Renal pelvis (tissue), 12 donors: Measurements from ENCODE around the gene SVOP. TPM values are rescaled to one million over a fixed set of nuclear protein-coding genes. Genes with fewer than 3 reads are reported as not detected.
A peak's percentile ranks its signal among the peaks of the same experiment; 100 is the strongest.
"Not testable (repeated sequence)": the region's sequence is repeated elsewhere in the genome, so short reads cannot be mapped to it uniquely, and the experiment has no call there.

Experiments used
- DNase-seq: peaks from one replicate; pipeline ENCODE4 v3.0.0-alpha.2; 2013
- long read RNA-seq, 16 experiments: transcript quantifications; one replicate each; lab custom pipeline, GENCODE V29; 2026
- polyA plus RNA-seq, 3 donors: library from polyadenylated mRNA; unstranded; fragments of 120-200 nt; gene quantifications; one replicate each; pipeline ENCODE4 v1.2.1, GENCODE V29; 2013; ENCODE audit not compliant: insufficient read length in 3 of 3

SVOP gene, protein sequence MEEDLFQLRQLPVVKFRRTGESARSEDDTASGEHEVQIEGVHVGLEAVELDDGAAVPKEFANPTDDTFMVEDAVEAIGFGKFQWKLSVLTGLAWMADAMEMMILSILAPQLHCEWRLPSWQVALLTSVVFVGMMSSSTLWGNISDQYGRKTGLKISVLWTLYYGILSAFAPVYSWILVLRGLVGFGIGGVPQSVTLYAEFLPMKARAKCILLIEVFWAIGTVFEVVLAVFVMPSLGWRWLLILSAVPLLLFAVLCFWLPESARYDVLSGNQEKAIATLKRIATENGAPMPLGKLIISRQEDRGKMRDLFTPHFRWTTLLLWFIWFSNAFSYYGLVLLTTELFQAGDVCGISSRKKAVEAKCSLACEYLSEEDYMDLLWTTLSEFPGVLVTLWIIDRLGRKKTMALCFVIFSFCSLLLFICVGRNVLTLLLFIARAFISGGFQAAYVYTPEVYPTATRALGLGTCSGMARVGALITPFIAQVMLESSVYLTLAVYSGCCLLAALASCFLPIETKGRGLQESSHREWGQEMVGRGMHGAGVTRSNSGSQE
- polyA plus RNA-seq: under 1 TPM; 0.04 to 0.16 (median 0.12) TPM
- long read RNA-seq, donor 1: 0 reads
- long read RNA-seq, donor 2: 0 reads
- long read RNA-seq, donor 3: 0 reads
- long read RNA-seq, donor 4: 0 reads
- long read RNA-seq, donor 5: 0 reads
- long read RNA-seq, donor 6: 0 reads
- long read RNA-seq, donor 7: 0 reads
- long read RNA-seq, donor 8: 0 reads
- long read RNA-seq, donor 9: 0 reads
- long read RNA-seq, donor 10: 0 reads
- long read RNA-seq, donor 11: 0 reads
- long read RNA-seq, donor 12: 0 reads
- long read RNA-seq, donor 13: 0 reads
- long read RNA-seq, donor 14: 0 reads
- long read RNA-seq, donor 15, full-length matches to known transcripts: 2 of 2 reads
- long read RNA-seq, donor 15, partial matches to known transcripts: 0 of 2 reads
- long read RNA-seq, donor 15, other reads (novel, unspliced or antisense): 0 of 2 reads
- long read RNA-seq, donor 16: 0 reads

- DNase-seq: peak; percentile 92
Measured at GRCh38 chr12:109020796-109021380, at the start of gene SVOP. Gene SVOP (minus strand): TSS chr12:109021068. CDS start chr12:109020868, 200 bp downstream.

DNA sequence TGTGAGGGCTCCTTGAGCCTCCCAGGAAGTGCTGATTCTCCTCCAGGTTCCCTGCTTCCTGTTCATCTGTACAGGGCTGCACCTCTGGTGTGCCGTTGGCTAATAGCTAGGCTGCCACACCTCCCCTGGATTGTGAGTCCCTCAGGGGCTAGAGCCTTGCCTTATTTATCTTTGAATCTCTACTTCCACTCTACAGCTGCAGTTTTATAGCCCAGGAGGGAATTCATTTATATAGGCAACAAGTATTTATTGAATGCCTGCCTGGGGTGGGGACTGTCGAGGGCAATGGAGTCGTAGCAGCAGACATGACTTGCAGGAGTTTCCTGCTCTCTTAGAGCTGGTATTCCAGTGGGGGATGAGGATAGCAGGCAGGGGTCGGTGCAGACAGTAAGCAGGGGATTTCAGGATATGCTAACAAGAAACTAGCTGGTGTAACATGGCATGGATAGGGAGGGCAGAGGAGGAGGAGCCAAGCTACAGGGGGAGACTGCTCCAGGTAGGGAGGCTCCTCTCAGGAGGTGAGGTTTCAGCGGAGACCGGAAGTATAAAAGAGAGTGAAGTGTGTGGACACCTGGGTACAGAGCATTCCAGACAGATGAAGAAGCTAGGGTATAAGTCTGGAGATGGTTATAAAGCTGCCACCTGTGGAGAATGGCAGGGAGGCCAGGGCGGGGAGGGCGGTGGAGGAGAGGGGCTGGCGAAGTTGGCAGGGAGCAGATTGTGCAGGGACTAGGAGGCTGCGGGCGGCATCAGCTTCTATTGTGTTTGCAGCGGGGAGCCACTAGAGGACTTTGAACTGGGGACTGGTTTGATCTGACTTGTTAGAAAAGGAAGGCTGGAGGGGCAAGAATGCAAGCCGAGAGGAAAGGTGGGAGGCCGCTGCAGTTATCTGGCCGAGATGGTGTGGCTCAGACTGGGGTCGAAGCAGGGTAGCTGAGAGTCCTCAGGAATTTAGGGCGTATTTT is 48.7 kb upstream of the SVOP start:
- no peak for DNase-seq

DNA sequence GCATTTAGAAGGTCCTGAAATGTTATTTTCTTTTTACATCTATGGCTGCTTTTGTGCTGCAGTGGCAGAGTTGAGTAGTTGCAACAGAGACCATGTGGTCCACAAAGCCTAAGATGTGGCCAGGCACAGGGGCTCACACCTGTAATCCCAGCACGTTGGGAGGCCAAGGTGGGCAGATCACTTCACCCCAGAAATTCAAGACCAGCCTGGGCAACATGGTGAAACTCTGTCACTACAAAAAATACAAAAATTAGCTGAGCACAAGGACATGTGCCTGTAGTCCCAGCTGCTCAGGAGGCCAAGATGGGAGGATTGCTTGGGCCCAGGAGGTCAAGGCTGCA is 45.0 kb upstream of the SVOP start:
- no peak for DNase-seq

DNA sequence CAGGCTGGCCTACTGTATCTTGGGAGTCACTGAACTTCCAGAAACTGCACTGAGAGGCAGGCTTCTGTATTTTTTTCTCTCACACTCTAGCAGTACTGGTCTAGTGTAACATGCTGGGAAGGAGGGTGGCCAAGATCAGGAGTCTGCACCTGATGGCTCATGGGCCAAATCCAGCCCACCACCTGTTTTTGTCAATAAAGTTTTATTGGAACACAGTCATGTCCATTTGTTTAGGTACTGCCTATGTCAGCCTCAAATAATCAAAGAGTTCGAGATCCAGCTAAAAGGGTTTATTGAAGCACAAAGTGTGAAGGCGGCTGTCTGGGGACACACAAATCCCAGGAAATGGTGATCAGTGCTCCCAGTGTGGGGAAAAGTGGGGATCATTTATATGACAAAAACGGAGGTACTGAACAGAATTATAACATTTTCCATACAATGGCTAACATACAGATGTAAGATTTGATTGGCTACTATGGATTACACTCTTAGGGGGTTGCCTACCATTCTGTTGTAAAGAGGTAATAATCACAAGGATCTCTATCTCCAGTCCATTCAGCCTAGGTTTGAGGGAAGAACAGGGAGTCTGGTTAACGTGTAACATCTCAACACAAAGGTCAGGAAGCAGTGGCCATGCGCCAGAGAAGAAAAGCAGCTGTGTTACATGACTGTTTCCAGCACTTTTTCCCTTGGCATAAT is 44.4 kb upstream of the SVOP start:
- DNase-seq: no peak

GRCh38 chr12:109064143-109064542 is 43.3 kb upstream of the SVOP start:
- DNase-seq: no peak

DNA sequence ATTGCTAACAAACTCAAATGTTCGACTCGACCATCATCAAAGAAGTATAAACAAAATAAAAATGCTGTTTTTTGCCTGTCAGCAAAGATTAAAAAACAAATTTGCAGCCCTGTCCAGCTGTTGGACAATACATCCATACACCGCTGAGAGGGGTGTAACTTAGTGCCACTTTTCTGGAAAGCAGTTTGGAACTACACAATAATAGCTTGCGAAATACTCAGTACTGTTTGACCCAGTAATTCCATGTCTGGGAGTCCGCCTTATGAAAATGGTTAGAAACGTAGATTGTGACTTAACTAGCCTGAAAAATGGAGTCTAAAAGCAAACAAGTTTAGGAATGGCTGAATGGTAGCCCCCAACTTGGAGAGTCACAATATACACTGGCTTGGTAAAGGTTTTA is 37.9 kb upstream of the SVOP start:
- no peak for DNase-seq

DNA sequence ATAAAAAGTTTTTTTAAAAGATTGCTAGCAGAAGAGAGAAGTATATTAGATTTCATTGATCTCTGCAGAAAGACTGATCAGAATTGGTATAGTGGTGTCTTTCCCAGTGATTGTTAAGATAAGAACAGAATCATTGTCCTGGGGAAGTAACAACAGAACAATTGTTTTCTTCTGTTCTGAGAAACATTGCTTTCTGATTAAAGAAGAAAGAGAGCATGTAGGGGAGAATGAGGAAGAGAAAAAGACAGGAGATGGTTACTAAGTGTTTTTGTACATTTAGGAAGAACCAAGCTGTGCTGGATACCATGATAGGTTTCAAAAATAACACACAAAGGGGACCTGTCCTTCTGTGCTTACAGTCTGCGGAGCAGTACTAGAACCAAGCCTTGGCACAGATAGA is 36.5 kb upstream of the SVOP start:
- DNase-seq: no peak

- no peak for DNase-seq
Measured at GRCh38 chr12:109056891-109057290, 36.0 kb upstream of the SVOP start.

DNA sequence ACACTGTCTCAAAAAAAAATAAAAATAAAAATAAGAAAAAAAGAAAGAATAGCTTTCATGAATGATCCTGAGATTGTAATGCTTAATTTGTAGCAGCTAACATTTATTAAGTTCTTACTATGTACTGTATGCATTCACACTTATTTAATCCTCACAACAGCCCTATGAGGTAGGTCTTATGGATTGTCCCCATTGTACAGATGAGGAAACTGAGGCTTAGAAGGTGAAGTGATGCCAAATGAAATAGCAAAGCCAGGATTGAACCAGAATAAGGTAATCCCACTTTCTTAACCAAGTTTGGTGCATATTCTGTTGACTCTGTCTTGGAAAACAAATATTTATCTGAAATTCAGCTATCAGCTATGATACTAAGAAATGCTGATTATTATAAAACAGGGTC is 33.7 kb upstream of the SVOP start:
- no peak for DNase-seq

DNA sequence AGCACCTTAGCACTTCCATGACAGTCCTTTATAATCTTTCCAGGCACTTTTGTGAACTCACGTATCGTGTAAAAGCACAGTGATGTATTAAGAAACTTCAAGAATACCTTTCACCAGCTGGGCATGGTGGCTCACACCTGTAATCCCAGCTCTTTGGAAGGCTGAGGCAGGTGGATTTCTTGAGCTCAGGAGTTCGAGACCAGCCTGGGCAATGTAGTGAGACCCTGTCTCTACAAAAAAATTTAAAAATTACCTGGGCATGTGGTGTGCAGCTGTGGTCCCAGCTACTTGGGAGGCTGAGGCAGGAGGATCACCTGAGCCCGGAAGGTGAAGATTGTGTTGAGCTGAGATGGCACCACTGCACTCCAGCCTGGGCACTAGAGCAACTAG is 33.3 kb upstream of the SVOP start:
- not testable (repeated sequence) for DNase-seq

DNA sequence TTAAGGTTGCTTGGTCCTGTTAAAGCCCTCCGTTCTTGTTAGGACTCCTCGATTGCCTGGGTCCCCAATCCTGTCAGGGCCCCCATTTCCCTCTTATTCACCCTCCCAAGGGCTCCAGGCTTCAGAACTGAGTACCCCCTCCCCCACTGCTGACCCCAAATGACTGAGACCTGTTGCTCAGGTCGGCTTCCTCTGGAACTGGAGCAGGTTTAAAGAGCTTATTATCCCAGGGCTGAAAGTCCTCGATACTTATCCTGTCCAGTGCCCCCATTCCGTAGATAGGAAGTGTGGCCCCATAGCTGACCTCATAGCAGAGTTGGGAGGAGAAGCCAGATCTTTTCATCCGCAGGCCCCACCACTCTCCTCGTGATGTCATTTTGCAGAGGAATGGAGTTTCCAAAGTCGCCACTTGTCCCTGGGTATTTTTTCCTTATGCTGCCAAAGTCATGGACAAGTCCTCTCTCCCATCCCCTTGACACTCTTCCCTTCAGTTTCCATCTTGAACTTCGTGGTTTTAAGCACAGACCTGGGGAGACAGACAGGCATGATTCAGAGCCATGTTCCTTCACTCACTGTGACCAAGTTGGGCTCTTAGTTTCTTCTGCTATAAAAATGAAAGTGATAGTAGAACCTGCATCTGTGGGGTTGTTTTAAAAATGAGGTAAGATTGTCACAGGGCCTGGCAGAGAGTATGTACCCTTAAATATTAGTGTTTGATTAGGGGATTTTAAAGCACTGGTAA is 32.7 kb upstream of the SVOP start:
- no peak for DNase-seq

GRCh38 chr12:109052414-109053323 is 31.8 kb upstream of the SVOP start, which contains the start of gene USP30:
Gene USP30 (plus strand): TSS chr12:109052576. CDS start chr12:109052679, 103 bp downstream.
- DNase-seq: peak; percentile 87

- no peak for DNase-seq
Measured at GRCh38 chr12:109052097-109052413, 31.2 kb upstream of the SVOP start.

DNA sequence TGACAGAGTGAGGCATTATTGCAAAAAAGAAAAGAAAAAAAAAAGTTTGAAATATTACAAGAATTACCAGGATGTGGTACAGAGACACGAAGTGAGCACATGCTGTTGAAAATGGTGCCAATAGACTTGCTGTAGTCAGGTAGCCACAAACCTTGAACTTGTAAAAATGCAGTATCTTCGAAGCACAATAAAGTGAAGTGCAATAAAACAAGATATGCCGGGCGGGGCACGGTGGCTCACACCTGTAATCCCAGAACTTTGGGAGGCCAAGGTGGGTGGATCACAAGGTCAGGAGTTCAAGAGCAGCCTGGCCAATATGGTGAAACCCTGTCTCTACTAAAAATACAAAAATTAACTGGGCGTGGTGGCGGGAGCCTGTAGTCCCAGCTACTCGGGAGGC is 28.9 kb upstream of the SVOP start:
- not testable (repeated sequence) for DNase-seq

GRCh38 chr12:109048706-109049105 is 27.8 kb upstream of the SVOP start:
- DNase-seq: not testable (repeated sequence)

DNA sequence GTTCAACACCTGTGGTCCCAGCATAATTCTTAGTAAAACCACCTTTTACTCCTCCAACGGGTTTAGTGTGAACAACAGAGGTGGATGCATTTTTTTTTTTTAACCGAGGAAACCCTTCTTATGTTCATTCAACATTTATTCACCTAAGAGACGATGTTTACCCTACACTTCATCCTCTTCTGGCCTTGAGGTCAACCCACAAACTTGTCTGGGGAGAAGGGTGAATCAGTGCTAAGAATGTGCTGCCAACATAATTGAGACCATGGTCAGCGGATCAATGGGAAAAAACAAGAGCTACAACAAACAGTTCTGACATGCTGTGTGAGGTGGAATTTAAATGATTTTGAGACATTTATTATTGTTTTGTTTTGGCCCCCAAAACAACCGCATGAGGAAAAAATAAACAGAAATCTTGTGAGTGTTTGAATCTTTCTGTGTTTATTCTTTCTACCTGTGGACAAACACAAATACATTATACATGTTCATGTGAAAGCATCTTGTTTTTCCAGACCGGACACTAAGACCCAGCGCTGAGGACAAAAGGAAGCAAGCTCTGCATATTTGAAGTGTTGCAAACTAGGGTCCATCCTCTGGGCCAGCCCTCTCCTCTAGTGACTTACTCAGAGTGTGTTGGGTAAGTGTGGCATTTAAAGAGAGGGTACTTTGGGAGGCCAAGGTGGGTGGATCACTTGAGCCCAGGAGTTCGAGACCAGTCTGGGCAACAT is 26.4 kb upstream of the SVOP start:
- DNase-seq: no peak

DNA sequence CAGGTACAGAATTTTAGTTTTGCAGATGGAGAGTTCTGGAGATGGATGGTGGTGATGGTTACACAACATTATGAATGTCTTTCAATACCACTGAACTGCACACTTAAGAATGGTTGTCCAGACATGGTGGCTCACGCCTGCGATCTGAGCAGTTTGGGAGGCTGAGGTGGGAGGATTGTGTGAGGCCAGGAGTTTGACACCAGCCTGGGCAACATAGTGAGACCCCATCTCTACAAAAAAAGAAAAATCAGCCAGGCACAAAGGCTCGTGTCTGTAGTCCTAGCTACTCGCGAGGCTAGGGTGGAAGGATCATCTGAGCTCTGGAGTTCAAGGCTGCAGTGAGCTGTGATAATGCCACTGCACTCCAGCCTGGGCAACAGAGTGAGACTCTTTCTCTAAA is 23.4 kb upstream of the SVOP start:
- DNase-seq: no peak

DNA sequence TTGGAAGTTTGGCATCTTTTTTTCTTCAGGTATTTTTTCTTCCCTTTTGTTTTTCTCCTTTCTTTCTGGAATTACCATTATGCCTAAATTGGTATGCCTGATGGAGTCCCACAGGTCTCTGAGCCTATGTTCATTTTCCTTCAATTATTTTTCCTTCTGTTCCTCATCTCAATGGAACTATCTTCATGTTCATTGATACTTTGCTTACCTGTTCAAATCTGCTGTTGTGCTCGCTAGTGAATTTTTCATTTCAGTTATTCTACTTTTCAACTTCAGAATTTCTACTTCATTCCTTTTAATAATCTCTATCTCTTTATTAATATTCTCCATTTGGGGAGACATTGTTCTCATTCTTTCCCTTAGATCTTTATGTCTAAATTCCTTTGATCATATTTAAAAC is 16.1 kb upstream of the SVOP start:
- no peak for DNase-seq
